ENCODE data around the gene ZIC5. TPM values are rescaled to one million over a fixed set of nuclear protein-coding genes. Genes with fewer than 3 reads are reported as not detected.

The ZIC5 gene
- total and polyA plus RNA-seq, 8 donors = not detected

GRCh38 chr13:99968521-99969452, 2.8 kb downstream of the ZIC5 start:
- DNase-seq = peak in 1 of 2 donors; percentile 70
- intact Hi-C loops (cut with DNase I; ENCODE audit: low total_unique reads) = no loop called here
- peak overlapping the region; percentile 25 to 51 (median 34) for H3K4me3 ChIP-seq

GRCh38 chr13:99967869-99968520, 3.6 kb downstream of the ZIC5 start:
- peak overlapping the region; percentile 25 to 51 (median 34) for H3K4me3 ChIP-seq
- no peak for DNase-seq
- peaks cover 48 to 100% (median 85%) of the 10 kb centered on the region in 3 donors for H3K27me3 ChIP-seq
- 6 to 13% (median 7%) methylated on average over 28 to 58 of the region's 58 CpGs for WGBS, 5 donors
- no peak overlapping the region for H3K27ac ChIP-seq
- TF ChIP-seq CTCF (IDR thresholded peaks at IDR 0.05) (no peak), POLR2AphosphoS5 (IDR thresholded peaks at IDR 0.05) (no peak), EP300 (IDR thresholded peaks at IDR 0.05) (no peak), POLR2A (IDR thresholded peaks at IDR 0.05) (no peak)
- H3K9me3 ChIP-seq = peaks cover 0 to 25% (median 2%) of the 10 kb centered on the region in 4 donors
- H3K4me1 ChIP-seq = peaks cover 37 to 44% (median 38%) of the 10 kb centered on the region in 4 donors
- H3K36me3 ChIP-seq = no peaks in the 10 kb centered on the region
- intact Hi-C loops (cut with DNase I; ENCODE audit: low total_unique reads) = no loop called here

More at GRCh38 chr13:99968521-99969452, 2.8 kb downstream of the ZIC5 start:
- TF ChIP-seq EP300 (IDR thresholded peaks at IDR 0.05) (no peak), POLR2AphosphoS5 (IDR thresholded peaks at IDR 0.05) (no peak), CTCF (IDR thresholded peaks at IDR 0.05) (no peak), POLR2A (IDR thresholded peaks at IDR 0.05) (no peak)
- Histone ChIP-seq H3K27me3 (peaks cover 50 to 100% (median 88%) of the 10 kb centered on the region in 3 donors), H3K27ac (no peak overlapping the region), H3K9me3 (peaks cover 0 to 29% (median 4%) of the 10 kb centered on the region in 4 donors), H3K36me3 (no peaks in the 10 kb centered on the region), H3K4me1 (peaks cover 37 to 44% (median 38%) of the 10 kb centered on the region in 4 donors)
- 3 to 13% (median 6%) methylated on average over 34 to 81 of the region's 81 CpGs for WGBS, 5 donors

DNA sequence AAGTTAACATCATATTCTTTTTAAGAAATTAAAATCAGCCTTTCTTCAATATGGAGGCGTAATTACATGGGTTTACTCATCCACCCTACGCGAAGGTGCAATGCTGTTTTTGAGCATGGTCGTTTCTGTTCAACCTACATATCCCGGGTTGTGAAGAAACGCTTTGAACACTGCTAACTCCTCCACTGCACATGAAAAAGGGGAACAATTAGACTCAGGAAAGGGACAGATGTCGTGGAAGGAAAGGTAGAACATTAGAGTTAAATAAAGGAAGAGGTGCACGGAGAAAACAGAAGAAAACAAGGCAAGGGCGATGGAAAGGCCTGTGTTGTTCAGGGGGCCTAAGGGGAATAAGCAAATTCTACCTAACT, 4.1 kb downstream of the ZIC5 start:
- peaks cover 45 to 100% (median 83%) of the 10 kb centered on the region in 3 donors for H3K27me3 ChIP-seq
- DNase-seq = no peak
- no peaks in the 10 kb centered on the region for H3K36me3 ChIP-seq
- peaks cover 0 to 20% (median 2%) of the 10 kb centered on the region in 4 donors for H3K9me3 ChIP-seq
- TF ChIP-seq CTCF (IDR thresholded peaks at IDR 0.05) (no peak), POLR2AphosphoS5 (IDR thresholded peaks at IDR 0.05) (no peak), POLR2A (IDR thresholded peaks at IDR 0.05) (no peak), EP300 (IDR thresholded peaks at IDR 0.05) (no peak)
- no peak overlapping the region for H3K27ac ChIP-seq
- no peak overlapping the region for H3K4me3 ChIP-seq
- WGBS, 5 donors = 49 to 65% (median 56%) methylated on average over 9 of the region's 9 CpGs
- intact Hi-C loops (cut with DNase I; ENCODE audit: low total_unique reads) = no loop called here
- peaks cover 37 to 44% (median 38%) of the 10 kb centered on the region in 4 donors for H3K4me1 ChIP-seq

GRCh38 chr13:99966064-99966805, 5.3 kb downstream of the ZIC5 start:
- no peak for TF ChIP-seq EP300 (IDR thresholded peaks at IDR 0.05)
- no peak for TF ChIP-seq POLR2A (IDR thresholded peaks at IDR 0.05)
- TF ChIP-seq POLR2AphosphoS5 (IDR thresholded peaks at IDR 0.05) = no peak
- TF ChIP-seq CTCF (IDR thresholded peaks at IDR 0.05) = no peak
- Histone ChIP-seq H3K27me3 (peaks cover 32 to 100% (median 83%) of the 10 kb centered on the region in 3 donors), H3K9me3 (peaks cover 0 to 11% (median 0%) of the 10 kb centered on the region in 4 donors), H3K4me1 (peaks cover 29 to 33% (median 31%) of the 10 kb centered on the region in 4 donors), H3K4me3 (no peak overlapping the region), H3K27ac (no peak overlapping the region), H3K36me3 (no peaks in the 10 kb centered on the region)
- 62 to 70% (median 63%) methylated on average over 8 of the region's 8 CpGs for WGBS, 5 donors
- intact Hi-C loops (cut with DNase I; ENCODE audit: low total_unique reads) = no loop called here
- no peak for DNase-seq
